A673 (cell line): ENCODE measurements around the gene ADAMTSL2.

ENCODE experiments used
- CTCF ChIP-seq: fragments of 300-800, 200-600 bp; sonication (generic); conservative IDR thresholded peaks from 2 replicates; pipeline ENCODE4 v1.5.1; 2017; ENCODE audit warnings: low read depth, mild to moderate bottlenecking, antibody characterized with exemption, low read length, moderate library complexity, mixed read lengths
- EZH2 ChIP-seq: fragments of 200-600 bp; sonication (generic); IDR thresholded peaks from 2 replicates; pipeline ENCODE4 v1.6.1; 2017; ENCODE audit warnings: borderline replicate concordance, low read depth, mild to moderate bottlenecking, mixed read lengths, antibody characterized with exemption, low read length; ENCODE audit not compliant: poor library complexity, severe bottlenecking

- TF ChIP-seq CTCF = no peak
- TF ChIP-seq EZH2 = no peak
Observed at GRCh38 chr9:133516256-133516960, 18.1 kb upstream of the ADAMTSL2 start.
